Trophoblast cell (in vitro differentiated cells and primary cell): ENCODE data around the gene ZNF662.

Source experiments
- DNase-seq, 2 donors: peaks; one replicate each; pipeline ENCODE4 v3.0.0-alpha.2; 2016
- H2AFZ ChIP-seq: 2 replicates; pipeline ENCODE4 v1.6.1; 2013; ENCODE audit warnings: low read length, moderate library complexity, mild to moderate bottlenecking; ENCODE audit not compliant: insufficient read depth, poor library complexity
- H2AK5ac ChIP-seq: 2 replicates; pipeline ENCODE4 v1.6.1; 2013; ENCODE audit warnings: mild to moderate bottlenecking, low read length
- H2BK120ac ChIP-seq: 2 replicates; pipeline ENCODE4 v1.6.1; 2013; ENCODE audit warnings: low read length, mild to moderate bottlenecking, moderate library complexity; ENCODE audit not compliant: insufficient read depth, poor library complexity
- H2BK12ac ChIP-seq: 2 replicates; pipeline ENCODE4 v1.6.1; 2013; ENCODE audit warnings: mild to moderate bottlenecking, low read length, moderate library complexity
- H2BK5ac ChIP-seq: 2 replicates; pipeline ENCODE4 v1.6.1; 2013; ENCODE audit warnings: low read length, low read depth, moderate library complexity, mild to moderate bottlenecking; ENCODE audit not compliant: poor library complexity
- H3K14ac ChIP-seq: 2 replicates; pipeline ENCODE4 v1.6.1; 2013; ENCODE audit warnings: mild to moderate bottlenecking, low read length
- H3K18ac ChIP-seq: 2 replicates; pipeline ENCODE4 v1.6.1; 2013; ENCODE audit warnings: mild to moderate bottlenecking, low read length
- H3K23ac ChIP-seq: 2 replicates; pipeline ENCODE4 v1.6.1; 2013; ENCODE audit warnings: low read length
- H3K27ac ChIP-seq: 2 replicates; pipeline ENCODE4 v1.5.1; 2013; ENCODE audit warnings: low read depth, mild to moderate bottlenecking, inconsistent platforms, low read length, moderate library complexity
- H3K27me3 ChIP-seq: 2 replicates; pipeline ENCODE4 v1.6.1; 2013; ENCODE audit warnings: inconsistent platforms, mild to moderate bottlenecking, low read length, moderate library complexity; ENCODE audit not compliant: insufficient read depth
- H3K36me3 ChIP-seq, 2 experiments: 1 replicate in 1 of 2; 2 replicates in 1 of 2; pipeline ENCODE4 v1.6.1; 2013; ENCODE audit warnings: low read length in 2 of 2, mild to moderate bottlenecking in 2 of 2, moderate library complexity in 1 of 2; ENCODE audit not compliant: insufficient read depth in 2 of 2, control insufficient read depth in 1 of 2
- H3K4ac ChIP-seq: 2 replicates; pipeline ENCODE4 v1.6.1; 2013; ENCODE audit warnings: low read depth, mild to moderate bottlenecking, low read length, moderate library complexity
- H3K4me1 ChIP-seq, 2 experiments: 1 replicate in 1 of 2; 2 replicates in 1 of 2; pipeline ENCODE4 v1.6.1; 2013; ENCODE audit warnings: low read length in 2 of 2, mild to moderate bottlenecking in 2 of 2, moderate library complexity in 1 of 2; ENCODE audit not compliant: insufficient read depth in 2 of 2, control insufficient read depth in 1 of 2
- H3K4me2 ChIP-seq: 2 replicates; pipeline ENCODE4 v1.6.1; 2013; ENCODE audit warnings: inconsistent platforms, mild to moderate bottlenecking, low read length, moderate library complexity
- H3K4me3 ChIP-seq: 2 replicates; pipeline ENCODE4 v1.5.1; 2013; ENCODE audit warnings: mild to moderate bottlenecking, low read depth, low read length, inconsistent platforms
- H3K79me1 ChIP-seq: one replicate; pipeline ENCODE4 v1.6.1; 2013; ENCODE audit warnings: low read length
- H3K79me2 ChIP-seq: 2 replicates; pipeline ENCODE4 v1.6.1; 2013; ENCODE audit warnings: low read length, mild to moderate bottlenecking; ENCODE audit not compliant: control insufficient read depth, insufficient read depth, poor library complexity
- H3K9ac ChIP-seq: 2 replicates; pipeline ENCODE4 v1.6.1; 2013; ENCODE audit warnings: mild to moderate bottlenecking, low read length
- H3K9me3 ChIP-seq: 2 replicates; pipeline ENCODE4 v1.6.1; 2013; ENCODE audit warnings: low read depth, mild to moderate bottlenecking, control low read depth, inconsistent platforms, low read length; ENCODE audit not compliant: insufficient read depth
- H4K12ac ChIP-seq: 2 replicates; pipeline ENCODE4 v1.6.1; 2013; ENCODE audit warnings: low read depth, mild to moderate bottlenecking, low read length, moderate library complexity
- H4K8ac ChIP-seq: 2 replicates; pipeline ENCODE4 v1.6.1; 2013; ENCODE audit warnings: low read depth, mild to moderate bottlenecking, low read length, moderate library complexity
- H4K91ac ChIP-seq: one replicate; pipeline ENCODE4 v1.6.1; 2013; ENCODE audit warnings: low read depth, mild to moderate bottlenecking, low read length, moderate library complexity
- WGBS: extraction: QIAGEN DNeasy Blood & Tissue Kit; methylation state at CpG from one replicate; pipeline ENCODE4 v1.1.7; 2013; ENCODE audit warnings: missing lambda C conversion rate; ENCODE audit not compliant: insufficient read length, insufficient coverage; ENCODE audit errors: extremely low coverage; 5-methylcytosine and 5-hydroxymethylcytosine counted together

ZNF662 gene

GRCh38 chr3:42902257-42902656 is 3.7 kb upstream of the ZNF662 start:
- no peak for DNase-seq

GRCh38 chr3:42904076-42904475 is 1.9 kb upstream of the ZNF662 start:
- DNase-seq: no peak
- Histone ChIP-seq H3K4ac (no peak overlapping the region), H3K36me3 (no peaks in the 10 kb centered on the region)

More at GRCh38 chr3:42902257-42902656, 3.7 kb upstream of the ZNF662 start:
- Histone ChIP-seq H4K8ac (no peak overlapping the region), H3K14ac (no peak overlapping the region), H3K27ac (no peak overlapping the region), H3K4me2 (no peak overlapping the region), H4K12ac (no peak overlapping the region), H2BK120ac (no peak overlapping the region), H3K4me1 (peaks cover 0 to 2% of the 10 kb centered on the region in 2 experiments), H3K9ac (no peak overlapping the region), H3K4ac (no peak overlapping the region), H3K36me3 (no peaks in the 10 kb centered on the region), H2BK12ac (no peak overlapping the region), H2BK5ac (no peak overlapping the region), H3K9me3 (peaks cover 1% of the 10 kb centered on the region), H2AK5ac (no peak overlapping the region), H3K27me3 (no peaks in the 10 kb centered on the region), H3K4me3 (no peak overlapping the region), H3K79me1 (no peaks in the 10 kb centered on the region), H4K91ac (no peak overlapping the region), H3K23ac (no peak overlapping the region), H3K79me2 (no peaks in the 10 kb centered on the region), H3K18ac (no peak overlapping the region), H2AFZ (no peak overlapping the region)
- WGBS: no CpG with 5 or more reads among the region's 2 CpGs

GRCh38 chr3:42905740-42906069 is 237 bp upstream of the ZNF662 start:
- no peak overlapping the region for H2AK5ac ChIP-seq
- no peak overlapping the region for H3K14ac ChIP-seq
- H2BK12ac ChIP-seq: no peak overlapping the region
- no peak overlapping the region for H3K4me3 ChIP-seq
- no peaks in the 10 kb centered on the region for H3K36me3 ChIP-seq
- no peaks in the 10 kb centered on the region for H3K79me1 ChIP-seq
- no peaks in the 10 kb centered on the region for H3K79me2 ChIP-seq
- peaks cover 5% of the 10 kb centered on the region for H3K9me3 ChIP-seq
- no peak overlapping the region for H3K27ac ChIP-seq
- H2BK5ac ChIP-seq: no peak overlapping the region
- peaks cover 0 to 2% of the 10 kb centered on the region in 2 experiments for H3K4me1 ChIP-seq
- H2AFZ ChIP-seq: no peak overlapping the region
- no peak overlapping the region for H3K9ac ChIP-seq
- no peak overlapping the region for H4K12ac ChIP-seq
- no peak overlapping the region for H2BK120ac ChIP-seq
- no peak for DNase-seq
- no CpG with 5 or more reads among the region's 12 CpGs for WGBS
- no peaks in the 10 kb centered on the region for H3K27me3 ChIP-seq
- no peak overlapping the region for H3K18ac ChIP-seq
- no peak overlapping the region for H4K91ac ChIP-seq
- H3K4me2 ChIP-seq: no peak overlapping the region
- H4K8ac ChIP-seq: no peak overlapping the region
- H3K23ac ChIP-seq: no peak overlapping the region
- no peak overlapping the region for H3K4ac ChIP-seq

More at GRCh38 chr3:42904076-42904475, 1.9 kb upstream of the ZNF662 start:
- Histone ChIP-seq H3K23ac (no peak overlapping the region), H4K12ac (no peak overlapping the region), H4K8ac (no peak overlapping the region), H3K14ac (no peak overlapping the region), H3K4me3 (no peak overlapping the region), H3K4me1 (peaks cover 0 to 2% of the 10 kb centered on the region in 2 experiments), H2BK5ac (no peak overlapping the region), H2BK12ac (no peak overlapping the region), H3K79me1 (no peaks in the 10 kb centered on the region), H2AK5ac (no peak overlapping the region), H3K4me2 (no peak overlapping the region), H2BK120ac (no peak overlapping the region), H3K27ac (no peak overlapping the region), H3K18ac (no peak overlapping the region), H3K9ac (no peak overlapping the region), H3K27me3 (no peaks in the 10 kb centered on the region), H4K91ac (no peak overlapping the region), H3K79me2 (no peaks in the 10 kb centered on the region), H3K9me3 (peaks cover 3% of the 10 kb centered on the region), H2AFZ (no peak overlapping the region)
- WGBS: no CpG with 5 or more reads among the region's 1 CpG

- H3K14ac ChIP-seq: no peak overlapping the region
- H2AFZ ChIP-seq: no peak overlapping the region
- peaks cover 5% of the 10 kb centered on the region for H3K9me3 ChIP-seq
- DNase-seq: peak in 1 of 2 donors; percentile 7
- H3K27ac ChIP-seq: no peak overlapping the region
- no peaks in the 10 kb centered on the region for H3K36me3 ChIP-seq
- H3K79me1 ChIP-seq: no peaks in the 10 kb centered on the region
- H3K4me2 ChIP-seq: no peak overlapping the region
- no peak overlapping the region for H2BK120ac ChIP-seq
- no peak overlapping the region for H3K4me3 ChIP-seq
- no peak overlapping the region for H3K23ac ChIP-seq
- H2AK5ac ChIP-seq: no peak overlapping the region
- no peaks in the 10 kb centered on the region for H3K27me3 ChIP-seq
- H3K4ac ChIP-seq: no peak overlapping the region
- no peak overlapping the region for H3K18ac ChIP-seq
- H3K9ac ChIP-seq: no peak overlapping the region
- no peak overlapping the region for H4K12ac ChIP-seq
- H3K79me2 ChIP-seq: no peaks in the 10 kb centered on the region
- H2BK12ac ChIP-seq: no peak overlapping the region
- WGBS: no CpG with 5 or more reads among the region's 4 CpGs
- peaks cover 0 to 2% of the 10 kb centered on the region in 2 experiments for H3K4me1 ChIP-seq
- H4K8ac ChIP-seq: no peak overlapping the region
- H2BK5ac ChIP-seq: no peak overlapping the region
- no peak overlapping the region for H4K91ac ChIP-seq
These were observed 874 bp downstream of the ZNF662 start for GRCh38 chr3:42906848-42907183.
